GM12878 (cell line): ENCODE measurements around the gene OTOS. TPM values are rescaled to one million over a fixed set of nuclear protein-coding genes. Genes with fewer than 3 reads are reported as not detected.

Source experiments
- ATAC-seq: fragments of 200-7000 bp; cut with Tn5 transposase; 3 replicates; pipeline ENCODE4 v1.9.1; 2020; ENCODE audit warnings: mild to moderate bottlenecking, moderate library complexity
- BruUV-seq: library from RNA; stranded (reverse); fragments of 400-500 nt; replicated peaks from 2 replicates; lab custom pipeline; 2021; lab: Mats Ljungman, UMichigan
- CTCF ChIA-PET: fragments of 300-600 bp; sonication (Branson Sonifier 250); formaldehyde crosslinking; extraction: SDS; loops from one replicate; lab custom pipeline; 2021; ENCODE audit warnings: inconsistent platforms; lab: Yijun Ruan, JAX
- POLR2A ChIA-PET: fragments of 350-600 bp; formaldehyde crosslinking; extraction: SDS; loops from one replicate; lab custom pipeline; 2021; ENCODE audit warnings: inconsistent platforms; lab: Charles Lee
- RAD21 ChIA-PET: fragments of 300-600 bp; sonication (Branson Sonifier 250); formaldehyde crosslinking; loops from one replicate; lab custom pipeline; 2023; ENCODE audit warnings: antibody characterized with exemption; ENCODE audit not compliant: unreplicated experiment; lab: Charles Lee
- SMC1A ChIA-PET: fragments of 300-600 bp; sonication (Branson Sonifier 250); formaldehyde crosslinking; loops from one replicate; lab custom pipeline; 2023; ENCODE audit not compliant: unreplicated experiment, uncharacterized antibody; lab: Charles Lee
- DNase-seq: peaks from one replicate; pipeline ENCODE4 v3.0.0-alpha.2; 2011; ENCODE audit warnings: low read depth, low spot score
- FAIRE-seq: peaks from 3 replicates; lab custom pipeline; 2011; peaks lifted over from hg19 to GRCh38; lab: Jason Lieb, UNC
- H2AFZ ChIP-seq: 2 replicates; pipeline ENCODE4 v1.6.0; 2011; ENCODE audit warnings: low read depth, low read length, control low read depth; ENCODE audit not compliant: control insufficient read depth
- H3K27ac ChIP-seq: 2 replicates; pipeline ENCODE4 v1.5.1; 2011; ENCODE audit warnings: control low read depth; ENCODE audit not compliant: control insufficient read depth, insufficient read depth
- H3K27me3 ChIP-seq, 2 experiments: replicated peaks in 1 of 2; 2 replicates each; pipeline versions ENCODE4 v1.6.0 to v1.6.1; 2011; ENCODE audit warnings: low read length in 1 of 2; ENCODE audit not compliant: control insufficient read depth in 2 of 2, insufficient read depth in 2 of 2
- H3K36me3 ChIP-seq, 2 experiments: 2 replicates each; pipeline ENCODE4 v1.5.1; 2011; ENCODE audit warnings: low read length in 1 of 2; ENCODE audit not compliant: control insufficient read depth in 2 of 2, insufficient read depth in 2 of 2
- H3K4me1 ChIP-seq: 2 replicates; pipeline ENCODE4 v1.6.1; 2011; ENCODE audit warnings: mild to moderate bottlenecking, low read length, moderate library complexity, mixed read lengths; ENCODE audit not compliant: control insufficient read depth, insufficient read depth
- H3K4me2 ChIP-seq: 2 replicates; pipeline ENCODE4 v1.6.0; 2011; ENCODE audit warnings: control low read depth; ENCODE audit not compliant: control insufficient read depth, insufficient read depth
- H3K4me3 ChIP-seq: fragments of 200-600 bp; sonication (generic); 2 replicates; pipeline ENCODE4 v1.5.1; 2016
- H3K79me2 ChIP-seq: 2 replicates; pipeline ENCODE4 v1.6.0; 2011; ENCODE audit warnings: low read length; ENCODE audit not compliant: control insufficient read depth, insufficient read depth
- H3K9ac ChIP-seq: 2 replicates; pipeline ENCODE4 v1.8.0; 2011; ENCODE audit warnings: low read length, control low read depth, mixed read lengths; ENCODE audit not compliant: control insufficient read depth, insufficient read depth
- H3K9me3 ChIP-seq: replicated peaks from 3 replicates; pipeline ENCODE4 v1.5.1; 2011; ENCODE audit warnings: mild to moderate bottlenecking, low read length; ENCODE audit not compliant: control insufficient read depth, insufficient read depth
- H4K20me1 ChIP-seq: 2 replicates; pipeline ENCODE4 v1.6.0; 2011; ENCODE audit not compliant: control insufficient read depth, insufficient read depth
- ATF7 ChIP-seq: fragments of 450-650 bp; IDR thresholded peaks from 2 replicates; pipeline ENCODE4 v1.6.1; 2016; ENCODE audit warnings: low read depth, mild to moderate bottlenecking
- CBX3 ChIP-seq: fragments of 200-600 bp; sonication (generic); IDR thresholded peaks from 2 replicates; pipeline ENCODE4 v1.6.1; 2016; ENCODE audit warnings: low read depth, borderline replicate concordance
- CUX1 ChIP-seq: IDR thresholded peaks from 2 replicates; pipeline ENCODE4 v1.6.1; 2012; ENCODE audit warnings: improper control_type of control experiment, low read depth, low read length; ENCODE audit not compliant: insufficient replicate concordance
- ETV6 ChIP-seq, 2 experiments: fragments of 450-650 bp in 1 of 2; IDR thresholded peaks in 1 of 2; conservative IDR thresholded peaks in 1 of 2; 2 replicates each; pipeline ENCODE4 v1.6.1; 2014; ENCODE audit warnings: antibody characterized with exemption in 1 of 2, borderline replicate concordance in 1 of 2, low read depth in 1 of 2, mild to moderate bottlenecking in 1 of 2, moderate library complexity in 1 of 2
- HCFC1 ChIP-seq: fragments of 150-350 bp; IDR thresholded peaks from 2 replicates; pipeline ENCODE4 v1.6.1; 2014; ENCODE audit warnings: low read length
- HDGF ChIP-seq: fragments of 450-650 bp; IDR thresholded peaks from 2 replicates; pipeline ENCODE4 v1.6.1; 2016; ENCODE audit warnings: antibody characterized with exemption
- IRF4 ChIP-seq: IDR thresholded peaks from 2 replicates; pipeline ENCODE4 v1.6.1; 2011; ENCODE audit warnings: low read depth, low read length
- MYB ChIP-seq: fragments of 150-350 bp; IDR thresholded peaks from 2 replicates; pipeline ENCODE4 v1.6.1; 2014; ENCODE audit warnings: mild to moderate bottlenecking, low read depth, low read length, borderline replicate concordance
- NR2C1 ChIP-seq: fragments of 450-650 bp; IDR thresholded peaks from 2 replicates; pipeline ENCODE4 v1.6.1; 2017; ENCODE audit warnings: antibody characterized with exemption, mild to moderate bottlenecking, moderate library complexity
- RB1 ChIP-seq: fragments of 450-650 bp; formaldehyde crosslinking; IDR thresholded peaks from 2 replicates; pipeline ENCODE4 v1.6.1; 2017; ENCODE audit warnings: mild to moderate bottlenecking, borderline replicate concordance
- SMAD5 ChIP-seq: IDR thresholded peaks from 2 replicates; pipeline ENCODE4 v1.6.1; 2016; ENCODE audit warnings: antibody characterized with exemption, low read depth
- STAT1 ChIP-seq: fragments of 450-650 bp; conservative IDR thresholded peaks from 2 replicates; pipeline ENCODE4 v1.6.1; 2014; ENCODE audit warnings: antibody characterized with exemption, mild to moderate bottlenecking
- ZBED1 ChIP-seq: IDR thresholded peaks from 2 replicates; pipeline ENCODE4 v1.6.1; 2016; ENCODE audit warnings: borderline replicate concordance
- ZZZ3 ChIP-seq: IDR thresholded peaks from 2 replicates; pipeline ENCODE4 v1.6.1; 2011; ENCODE audit warnings: low read depth; ENCODE audit not compliant: control insufficient read depth, insufficient read length
- WGBS: methylation state at CpG from one replicate; pipeline ENCODE4 v1.1.6; 2016; ENCODE audit warnings: low lambda C conversion rate; ENCODE audit not compliant: insufficient replicate concordance, insufficient coverage; ENCODE audit errors: missing lambda C conversion rate; 5-methylcytosine and 5-hydroxymethylcytosine counted together
- in situ Hi-C: fragments of 300-500 bp; cut with MboI; formaldehyde crosslinking; loops from 9 replicates; pipeline ENCODE4 v1.14.3; 2018; ENCODE audit warnings: mixed read lengths
- intact Hi-C: fragments of 100-400 bp; cut with micrococcal nuclease; formaldehyde crosslinking; loops from one replicate; pipeline ENCODE4 v1.14.2; 2022; ENCODE audit not compliant: unreplicated experiment
- polyA plus RNA-seq, 11 experiments: library from polyadenylated mRNA; depleted of rRNA in 4 of 11; unstranded in 6 of 11; stranded (reverse) in 5 of 11; fragments of >200 nt; fragmentation: Nextera tagmentation in 4 of 11; fragmentation: Illumina TruSeq in 1 of 11; extraction: Ambion mirVana in 4 of 11; extraction: Trizol in 1 of 11; gene quantifications; 1 replicate in 1 of 11; 2 replicates in 10 of 11; pipeline versions ENCODE4 v1.2.1 to v1.2.3, GENCODE V29; 2011 to 2016; ENCODE audit warnings: inconsistent platforms in 2 of 11, missing spikeins in 2 of 11, low read depth in 1 of 11
- total RNA-seq, 4 experiments: library from RNA; depleted of rRNA in 3 of 4; stranded (reverse); fragments of >200 nt in 3 of 4; fragmentation: Illumina TruSeq in 1 of 4; extraction: Trizol in 1 of 4; gene quantifications; 2 replicates each; pipeline versions ENCODE4 v1.2.1 to v1.2.3, GENCODE V29; 2013 to 2021
- TF ChIP-seq, protein P1 (sequence below): IDR thresholded peaks from 2 replicates; pipeline ENCODE4 v1.6.1; 2011; ENCODE audit warnings: low read depth, mild to moderate bottlenecking, low read length, moderate library complexity, borderline replicate concordance; ENCODE audit errors: extremely low read depth
- TF ChIP-seq, protein P2 (sequence below): fragments of 450-650 bp; IDR thresholded peaks from 2 replicates; pipeline ENCODE4 v1.6.1; 2017; ENCODE audit warnings: borderline replicate concordance
- TF ChIP-seq, protein P3 (sequence below): IDR thresholded peaks from 2 replicates; pipeline ENCODE4 v1.6.1; 2012; ENCODE audit warnings: low read length, inconsistent platforms

OTOS gene
- total and polyA plus RNA-seq, 10 of the 15 experiments (the other 5 are each of a cell fraction or from before 2014, with no cell fraction given), result not detected

GRCh38 chr2:240140511-240140910, at the start of gene OTOS (continued):
- no peak for TF ChIP-seq ETV6 (conservative IDR thresholded peaks at IDR 0.05 in 1 of 2, IDR thresholded peaks at IDR 0.05 in 1 of 2; ENCODE audit: borderline replicate concordance in 1 of 2, low read depth in 1 of 2)
- TF ChIP-seq MYB, result no peak
- no peak for TF ChIP-seq HCFC1
- no peak for TF ChIP-seq CBX3
- TF ChIP-seq, protein P1, sequence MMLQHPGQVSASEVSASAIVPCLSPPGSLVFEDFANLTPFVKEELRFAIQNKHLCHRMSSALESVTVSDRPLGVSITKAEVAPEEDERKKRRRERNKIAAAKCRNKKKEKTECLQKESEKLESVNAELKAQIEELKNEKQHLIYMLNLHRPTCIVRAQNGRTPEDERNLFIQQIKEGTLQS, result no peak
- TF ChIP-seq, protein P2, sequence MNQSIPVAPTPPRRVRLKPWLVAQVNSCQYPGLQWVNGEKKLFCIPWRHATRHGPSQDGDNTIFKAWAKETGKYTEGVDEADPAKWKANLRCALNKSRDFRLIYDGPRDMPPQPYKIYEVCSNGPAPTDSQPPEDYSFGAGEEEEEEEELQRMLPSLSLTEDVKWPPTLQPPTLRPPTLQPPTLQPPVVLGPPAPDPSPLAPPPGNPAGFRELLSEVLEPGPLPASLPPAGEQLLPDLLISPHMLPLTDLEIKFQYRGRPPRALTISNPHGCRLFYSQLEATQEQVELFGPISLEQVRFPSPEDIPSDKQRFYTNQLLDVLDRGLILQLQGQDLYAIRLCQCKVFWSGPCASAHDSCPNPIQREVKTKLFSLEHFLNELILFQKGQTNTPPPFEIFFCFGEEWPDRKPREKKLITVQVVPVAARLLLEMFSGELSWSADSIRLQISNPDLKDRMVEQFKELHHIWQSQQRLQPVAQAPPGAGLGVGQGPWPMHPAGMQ, result no peak
- TF ChIP-seq NR2C1, result no peak
- TF ChIP-seq ZZZ3, result no peak
- TF ChIP-seq ATF7, result no peak
- TF ChIP-seq, protein P3, sequence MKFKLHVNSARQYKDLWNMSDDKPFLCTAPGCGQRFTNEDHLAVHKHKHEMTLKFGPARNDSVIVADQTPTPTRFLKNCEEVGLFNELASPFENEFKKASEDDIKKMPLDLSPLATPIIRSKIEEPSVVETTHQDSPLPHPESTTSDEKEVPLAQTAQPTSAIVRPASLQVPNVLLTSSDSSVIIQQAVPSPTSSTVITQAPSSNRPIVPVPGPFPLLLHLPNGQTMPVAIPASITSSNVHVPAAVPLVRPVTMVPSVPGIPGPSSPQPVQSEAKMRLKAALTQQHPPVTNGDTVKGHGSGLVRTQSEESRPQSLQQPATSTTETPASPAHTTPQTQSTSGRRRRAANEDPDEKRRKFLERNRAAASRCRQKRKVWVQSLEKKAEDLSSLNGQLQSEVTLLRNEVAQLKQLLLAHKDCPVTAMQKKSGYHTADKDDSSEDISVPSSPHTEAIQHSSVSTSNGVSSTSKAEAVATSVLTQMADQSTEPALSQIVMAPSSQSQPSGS, result no peak
- no peak for TF ChIP-seq SMAD5

GRCh38 chr2:240189686-240190085, 49.2 kb upstream of the OTOS start:
- ChIA-PET SMC1A (no interaction called here), RAD21 (no interaction called here), CTCF (no interaction called here), POLR2A (interaction anchor here (0.5 kb wide), 1 partner anchor 59 kb away, joined by 4 read pairs; no protein-coding TSS in a partner anchor)
- BruUV-seq, result no TSS peak
- H3K36me3 ChIP-seq, result no peaks in the 10 kb centered on the region
- H3K27ac ChIP-seq, result no peak overlapping the region
- no peaks in the 10 kb centered on the region for H3K4me1 ChIP-seq
- DNase-seq, result no peak
- no peak overlapping the region for H3K9ac ChIP-seq
- intact Hi-C loops (no loop called here), in situ Hi-C loops (no loop called here)
- H3K4me3 ChIP-seq, result no peak overlapping the region
- peaks cover 0 to 1% of the 10 kb centered on the region in 2 experiments; a peak in 2 of 4 replicates for H3K27me3 ChIP-seq
- no peaks in the 10 kb centered on the region for H4K20me1 ChIP-seq
- no peak for FAIRE-seq
- H3K9me3 ChIP-seq, result no peaks in the 10 kb centered on the region; the same call in 2 of the 3 replicates
- no peaks in the 10 kb centered on the region for H3K79me2 ChIP-seq
- H2AFZ ChIP-seq, result no peak overlapping the region
- ATAC-seq, result no peak
- H3K4me2 ChIP-seq, result no peak overlapping the region
- 5% methylated on average over 4 of the region's 4 CpGs for WGBS
- TF ChIP-seq HDGF, result no peak
- no peak for TF ChIP-seq ZBED1
- no peak for TF ChIP-seq RB1
- TF ChIP-seq CUX1, result no peak
- no peak for TF ChIP-seq IRF4
- no peak for TF ChIP-seq CBX3
- TF ChIP-seq STAT1, result no peak
